Esophagus squamous epithelium (tissue), 5 donors: ENCODE results near the gene TUBGCP3. TPM values are rescaled to one million over a fixed set of nuclear protein-coding genes. Genes with fewer than 3 reads are reported as not detected.
"Not testable (repeated sequence)": the region's sequence is repeated elsewhere in the genome, so short reads cannot be mapped to it uniquely, and the experiment has no call there.

Experiments used
- DNase-seq: peaks from one replicate; lab custom pipeline; 2025; lab: John Stamatoyannopoulos, UW
- H3K27ac ChIP-seq, 4 donors: fragments of 200-600 bp; sonication (generic); one replicate each; pipeline ENCODE4 v1.5.1; 2016 to 2019; ENCODE audit warnings: mild to moderate bottlenecking in 1 of 4
- H3K27me3 ChIP-seq, 4 donors: fragments of 200-600 bp; sonication (generic); 1 replicate in 3 of 4; 2 replicates in 1 of 4; pipeline versions ENCODE4 v1.5.1 to v1.6.0; 2017 to 2021; ENCODE audit warnings: antibody characterized with exemption in 1 of 4
- H3K36me3 ChIP-seq, 3 donors: fragments of 200-600 bp; sonication (generic); one replicate each; pipeline ENCODE4 v1.5.1; 2016 to 2019
- H3K4me1 ChIP-seq, 3 donors: fragments of 200-600 bp; sonication (generic); one replicate each; pipeline ENCODE4 v1.5.1; 2017 to 2019
- H3K4me3 ChIP-seq, 4 donors: fragments of 200-600 bp; sonication (generic); 1 replicate in 3 of 4; 2 replicates in 1 of 4; pipeline ENCODE4 v1.5.1; 2016 to 2019; ENCODE audit warnings: mild to moderate bottlenecking in 2 of 4, moderate library complexity in 1 of 4
- H3K9me3 ChIP-seq, 3 donors: fragments of 200-600 bp; sonication (generic); one replicate each; pipeline ENCODE4 v1.5.1; 2016 to 2019
- CTCF ChIP-seq, 6 experiments: fragments of 450-650 bp in 4 of 6; fragments of 200-600 bp in 2 of 6; sonication (generic) in 2 of 6; IDR thresholded peaks; one replicate each; pipeline ENCODE4 v1.5.1; 2016 to 2019; ENCODE audit warnings: antibody characterized with exemption in 6 of 6, mild to moderate bottlenecking in 4 of 6, moderate library complexity in 4 of 6
- POLR2A ChIP-seq, 4 donors: fragments of 450-650 bp; IDR thresholded peaks; one replicate each; pipeline ENCODE4 v1.6.1; 2017; ENCODE audit warnings: antibody characterized with exemption in 4 of 4, mild to moderate bottlenecking in 4 of 4, moderate library complexity in 3 of 4
- WGBS, 2 donors: methylation state at CpG; one replicate each; pipeline ENCODE4 v1.1.5; 2018; 5-methylcytosine and 5-hydroxymethylcytosine counted together
- intact Hi-C: fragments of 100-400 bp; cut with DNase I; formaldehyde crosslinking; loops from one replicate; pipeline ENCODE4 v1.15.0; 2022
- total RNA-seq, 4 donors: library from RNA; depleted of rRNA; stranded (reverse); fragments of >200 nt; gene quantifications; one replicate each; pipeline ENCODE4 v1.1.0, GENCODE V29; 2016
- donor health status: DM: yes; HTN: yes; CAD: no.

The TUBGCP3 gene
- total RNA-seq, 4 donors from 2014 or later: 12.9 to 29.4 (median 18.9) TPM

DNA sequence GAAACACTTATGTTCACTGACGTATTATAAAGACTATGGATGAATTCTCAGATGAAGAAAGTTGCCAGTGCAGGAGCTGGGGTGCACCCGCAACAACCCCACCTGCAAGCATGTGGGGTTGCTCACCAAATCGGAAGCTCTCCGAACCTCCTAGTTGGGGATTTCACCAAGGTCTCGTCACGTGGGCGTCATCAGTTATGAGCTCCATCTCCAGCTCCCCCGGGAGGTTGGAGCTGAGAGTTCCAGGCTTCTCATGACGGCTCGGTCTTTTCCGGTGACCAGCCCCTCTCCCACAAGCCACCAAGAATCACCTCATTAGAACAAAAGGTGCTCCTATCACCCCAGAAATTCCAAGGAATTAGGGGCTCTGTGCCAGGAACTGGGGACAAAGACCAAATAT is 46.1 kb upstream of the TUBGCP3 start:
- H3K36me3 ChIP-seq: no peaks in the 10 kb centered on the region
- no peak for TF ChIP-seq CTCF (IDR thresholded peaks at IDR 0.05)
- TF ChIP-seq POLR2A (IDR thresholded peaks at IDR 0.05): no peak
- peaks cover 0 to 3% (median 0%) of the 10 kb centered on the region in 3 donors for H3K4me1 ChIP-seq
- no peak overlapping the region for H3K4me3 ChIP-seq
- no peaks in the 10 kb centered on the region for H3K9me3 ChIP-seq
- no peak overlapping the region for H3K27ac ChIP-seq
- H3K27me3 ChIP-seq: peaks cover 0 to 66% (median 0%) of the 10 kb centered on the region in 4 donors
- DNase-seq: no peak
- intact Hi-C loops: loop anchor here (10.0 kb wide), 1 partner anchor 241 kb away; no protein-coding TSS in a partner anchor
- WGBS, 2 donors: 83 to 89% methylated on average over 11 of the region's 11 CpGs

GRCh38 chr13:112630226-112630625 is 42.3 kb upstream of the TUBGCP3 start:
- H3K4me1 ChIP-seq, H3K4me3 ChIP-seq, H3K36me3 ChIP-seq, H3K27ac ChIP-seq, H3K9me3 ChIP-seq, DNase-seq: not testable (repeated sequence)
- 85 to 90% methylated on average over 10 of the region's 10 CpGs for WGBS, 2 donors
- intact Hi-C loops: loop anchor here (10.0 kb wide), 1 partner anchor 245 kb away; no protein-coding TSS in a partner anchor
- peaks cover 0 to 42% (median 0%) of the 10 kb centered on the region in 4 donors for H3K27me3 ChIP-seq

- Histone ChIP-seq H3K36me3 (no peaks in the 10 kb centered on the region), H3K27me3 (peaks cover 0 to 42% (median 0%) of the 10 kb centered on the region in 4 donors), H3K4me1 (no peaks in the 10 kb centered on the region), H3K9me3 (no peaks in the 10 kb centered on the region), H3K4me3 (no peak overlapping the region), H3K27ac (no peak overlapping the region)
- intact Hi-C loops: no loop called here
- DNase-seq: no peak
- TF ChIP-seq POLR2A (IDR thresholded peaks at IDR 0.05): no peak
- no peak for TF ChIP-seq CTCF (IDR thresholded peaks at IDR 0.05)
- 66 to 77% methylated on average over 8 of the region's 8 CpGs for WGBS, 2 donors
Observed at GRCh38 chr13:112629161-112629560, 41.2 kb upstream of the TUBGCP3 start.

- intact Hi-C loops: not testable (repeated sequence)
Observed at GRCh38 chr13:112627613-112628012, 39.7 kb upstream of the TUBGCP3 start.

DNA sequence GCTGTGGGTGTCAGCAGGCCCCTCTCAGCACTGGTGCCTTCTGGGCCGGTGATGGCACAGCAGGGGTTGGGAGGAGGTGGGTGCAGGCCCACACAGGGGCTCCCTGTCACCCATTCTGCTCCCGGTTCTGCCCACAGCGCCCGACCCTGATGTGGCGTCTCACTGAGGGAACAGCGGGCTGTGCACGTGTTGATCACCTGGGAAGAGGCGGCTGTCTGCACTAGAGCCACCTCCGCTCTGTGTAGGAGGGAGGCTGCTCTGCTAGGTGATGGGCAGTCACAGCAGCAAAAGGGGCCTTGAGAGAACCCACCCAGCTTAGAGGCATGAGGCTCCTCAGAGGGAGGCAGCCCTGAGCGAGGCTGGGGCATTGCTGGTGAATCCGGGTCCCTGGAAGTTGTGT is 39.2 kb upstream of the TUBGCP3 start:
- no peak overlapping the region for H3K4me3 ChIP-seq
- H3K27me3 ChIP-seq: peaks cover 0 to 53% (median 0%) of the 10 kb centered on the region in 4 donors
- no peaks in the 10 kb centered on the region for H3K36me3 ChIP-seq
- no peaks in the 10 kb centered on the region for H3K4me1 ChIP-seq
- WGBS, 2 donors: 60 to 94% methylated on average over 1 to 9 of the region's 11 CpGs
- no peak overlapping the region for H3K27ac ChIP-seq
- TF ChIP-seq POLR2A (IDR thresholded peaks at IDR 0.05): no peak
- TF ChIP-seq CTCF (IDR thresholded peaks at IDR 0.05): no peak
- intact Hi-C loops: no loop called here
- DNase-seq: no peak
- H3K9me3 ChIP-seq: no peaks in the 10 kb centered on the region

More at GRCh38 chr13:112627613-112628012, 39.7 kb upstream of the TUBGCP3 start:
- not testable (repeated sequence) for H3K4me3 ChIP-seq, H3K4me1 ChIP-seq, H3K36me3 ChIP-seq, H3K27ac ChIP-seq, H3K9me3 ChIP-seq, DNase-seq
- H3K27me3 ChIP-seq: peaks cover 0 to 49% (median 0%) of the 10 kb centered on the region in 4 donors
- 100% methylated on average over 1 of the region's 1 CpG; no CpG with 5 or more reads in 1 of the 2 donors for WGBS, 2 donors

GRCh38 chr13:112626761-112627160 is 38.8 kb upstream of the TUBGCP3 start:
- Histone ChIP-seq H3K36me3 (no peaks in the 10 kb centered on the region), H3K9me3 (no peaks in the 10 kb centered on the region), H3K27me3 (peaks cover 0 to 55% (median 0%) of the 10 kb centered on the region in 4 donors), H3K27ac (no peak overlapping the region), H3K4me1 (no peaks in the 10 kb centered on the region), H3K4me3 (no peak overlapping the region)
- WGBS, 2 donors: 87 to 88% methylated on average over 7 to 9 of the region's 10 CpGs
- intact Hi-C loops: no loop called here
- no peak for DNase-seq
- TF ChIP-seq POLR2A (IDR thresholded peaks at IDR 0.05) (no peak), CTCF (IDR thresholded peaks at IDR 0.05) (no peak)
